Amygdala (tissue), 56 donors: ENCODE measurements around the gene ZNF740.
"Not testable (repeated sequence)": the region's sequence is repeated elsewhere in the genome, so short reads cannot be mapped to it uniquely, and the experiment has no call there.

ENCODE experiments used
- DNase-seq, 56 donors: peaks; one replicate each; lab custom pipeline; 2025; lab: John Stamatoyannopoulos, UW

ZNF740 gene

GRCh38 chr12:53172352-53172751 is 8.2 kb upstream of the ZNF740 start:
- no peak for DNase-seq

- no peak for DNase-seq
Observed at GRCh38 chr12:53173085-53173715, 7.3 kb upstream of the ZNF740 start.

- DNase-seq = no peak
Observed at GRCh38 chr12:53174881-53175491, 5.5 kb upstream of the ZNF740 start.

DNA sequence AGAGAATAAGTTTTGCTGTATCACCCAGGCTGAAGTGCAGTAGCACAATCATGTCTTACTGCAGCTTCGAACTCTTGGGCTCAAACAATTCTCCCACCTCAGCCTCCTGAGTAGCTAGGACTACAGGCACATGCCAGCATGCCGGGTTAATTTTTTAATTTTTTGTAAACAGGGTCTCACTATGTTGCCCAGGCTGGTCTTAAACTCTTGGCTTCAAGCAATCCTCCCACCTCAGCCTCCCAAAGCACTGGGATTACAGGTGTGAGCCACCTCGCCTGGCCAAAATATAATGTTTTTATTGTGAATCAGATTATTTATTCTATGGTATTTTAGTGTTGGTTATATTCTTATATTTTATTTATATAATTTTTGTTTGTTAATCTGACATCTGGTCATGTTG is 3.8 kb upstream of the ZNF740 start:
- no peak for DNase-seq

- DNase-seq = not testable (repeated sequence)
Observed at GRCh38 chr12:53177447-53177846, 3.1 kb upstream of the ZNF740 start.

GRCh38 chr12:53178803-53179202 is 1.7 kb upstream of the ZNF740 start:
- not testable (repeated sequence) for DNase-seq

DNA sequence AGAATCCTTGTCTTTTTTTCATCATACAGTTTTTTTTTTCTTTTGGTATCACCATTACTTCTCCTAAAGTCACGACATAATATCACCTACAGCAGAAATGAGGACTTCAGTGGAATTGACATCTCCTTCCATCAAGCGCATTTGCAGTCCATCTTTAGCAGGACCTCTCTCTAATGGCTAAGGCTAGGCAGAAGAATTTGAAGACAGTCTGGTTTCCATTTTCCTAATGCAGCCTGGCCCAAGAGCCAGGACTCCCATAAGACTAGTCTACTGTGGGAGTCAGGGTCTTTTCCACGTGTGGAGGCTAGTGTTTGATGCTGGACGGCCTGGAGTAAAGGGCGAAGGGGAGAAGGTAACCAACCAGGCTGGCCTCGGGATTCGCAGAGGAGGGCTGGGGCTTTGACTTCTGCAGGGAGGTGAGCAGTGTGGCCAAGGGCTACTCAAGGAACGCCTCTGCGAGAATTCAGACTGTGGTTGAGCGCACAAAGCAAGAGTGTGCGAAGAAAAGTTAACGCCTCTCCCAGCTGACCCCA is 769 bp upstream of the ZNF740 start:
- peak in 9 of 56 donors; percentile 30 to 67 (median 55) for DNase-seq

DNA sequence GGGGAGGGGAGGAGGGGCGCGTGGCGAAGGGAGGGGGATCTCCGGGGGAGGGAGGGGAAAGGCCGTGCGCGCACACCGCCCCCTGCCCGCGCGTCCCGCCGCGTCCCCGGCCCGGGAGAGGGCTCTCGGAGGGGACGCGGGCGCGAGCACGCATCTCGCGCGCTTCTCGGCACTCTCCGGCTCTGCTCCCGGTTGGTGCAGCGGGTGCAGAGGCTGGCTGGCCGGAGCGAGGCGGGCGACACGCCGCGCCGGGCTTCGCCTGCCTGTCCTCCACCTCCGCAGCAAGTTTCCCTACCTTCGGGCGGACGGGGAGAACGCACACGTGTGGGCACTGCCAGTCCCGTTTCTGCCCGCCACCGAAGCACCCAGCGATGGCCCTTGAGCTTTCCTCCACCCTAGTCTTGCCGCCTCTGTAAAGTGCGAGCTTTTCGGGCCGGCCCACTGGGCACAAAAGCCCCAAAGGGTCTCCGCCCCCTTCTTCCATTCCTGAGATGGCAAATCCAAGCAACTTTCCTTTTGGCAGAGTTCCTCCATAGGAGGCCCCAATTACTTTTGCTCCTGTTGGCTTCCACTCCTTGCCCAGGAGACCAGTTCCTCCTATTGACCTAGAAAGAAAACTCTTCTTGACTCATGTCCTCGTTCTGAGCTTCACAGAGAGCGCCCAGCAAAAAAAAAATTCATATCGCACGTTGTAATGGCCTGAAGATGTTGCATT is 566 bp downstream of the ZNF740 start:
- peak in 31 of 56 donors; percentile 61 to 93 (median 79) for DNase-seq

DNA sequence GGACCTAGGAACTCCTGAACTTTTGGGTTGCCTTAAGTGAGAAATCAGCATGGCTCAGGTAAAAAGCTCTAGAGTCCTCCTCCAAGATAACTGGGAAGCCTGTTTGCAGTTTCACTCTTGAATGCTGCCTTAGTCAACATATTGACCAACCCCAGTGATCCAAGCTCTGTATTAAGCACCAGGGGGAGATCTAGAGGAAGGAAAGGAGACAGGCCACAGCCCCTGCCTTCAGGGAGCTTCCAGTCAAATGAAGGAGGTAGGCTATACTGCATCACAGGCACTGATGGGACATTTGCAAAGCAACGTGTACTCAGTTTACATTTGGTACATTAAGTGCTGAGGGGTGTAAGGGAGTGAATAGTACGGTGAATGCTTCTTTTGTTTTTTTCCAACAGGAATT is 1.4 kb downstream of the ZNF740 start:
- no peak for DNase-seq

DNA sequence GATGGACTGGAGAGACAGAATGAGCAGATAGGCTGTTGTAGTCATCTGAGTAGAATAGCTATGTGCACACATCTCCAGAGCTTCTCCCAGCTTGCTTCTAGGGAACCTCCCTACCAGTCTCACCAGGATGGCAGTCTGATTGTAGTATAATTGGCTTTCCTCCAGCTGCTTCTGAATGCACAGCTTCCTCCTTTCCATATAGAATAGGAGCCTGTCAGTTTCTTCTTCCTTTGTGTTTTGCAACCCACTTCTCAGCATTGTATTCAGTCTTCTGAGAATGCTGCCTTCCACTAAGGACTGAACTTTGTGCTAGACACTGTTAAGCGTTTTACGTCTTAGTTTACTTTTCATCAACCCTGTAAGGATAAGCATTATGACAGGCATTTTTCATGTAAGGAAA is 2.4 kb downstream of the ZNF740 start:
- no peak for DNase-seq

- no peak for DNase-seq
Observed at GRCh38 chr12:53184828-53185227, 4.3 kb downstream of the ZNF740 start.

GRCh38 chr12:53185582-53186153 is 5.1 kb downstream of the ZNF740 start:
- no peak for DNase-seq

DNA sequence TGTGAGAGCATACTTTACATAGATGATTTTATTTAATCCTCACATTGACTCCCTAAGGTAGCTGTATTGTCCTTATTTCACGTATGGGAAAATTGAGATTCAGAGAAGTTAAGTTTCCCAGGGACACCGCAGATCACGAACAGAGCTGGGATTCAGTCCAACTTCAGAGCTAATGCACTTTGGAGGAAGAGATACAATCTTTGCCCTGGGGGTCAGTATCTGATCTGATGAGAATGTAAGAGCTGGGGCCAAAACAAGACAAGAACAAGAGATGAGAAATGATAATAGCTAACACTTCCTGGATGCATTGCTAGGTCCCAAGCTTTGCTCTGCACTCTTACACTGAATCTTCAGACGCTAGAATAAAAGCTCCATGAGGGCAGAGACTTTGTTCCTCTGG is 6.2 kb downstream of the ZNF740 start:
- no peak for DNase-seq

GRCh38 chr12:53187145-53187899 is 6.8 kb downstream of the ZNF740 start:
- DNase-seq = no peak

GRCh38 chr12:53190108-53190729 is 9.7 kb downstream of the ZNF740 start:
- DNase-seq = peak in 4 of 56 donors; percentile 13 to 27 (median 14)

DNA sequence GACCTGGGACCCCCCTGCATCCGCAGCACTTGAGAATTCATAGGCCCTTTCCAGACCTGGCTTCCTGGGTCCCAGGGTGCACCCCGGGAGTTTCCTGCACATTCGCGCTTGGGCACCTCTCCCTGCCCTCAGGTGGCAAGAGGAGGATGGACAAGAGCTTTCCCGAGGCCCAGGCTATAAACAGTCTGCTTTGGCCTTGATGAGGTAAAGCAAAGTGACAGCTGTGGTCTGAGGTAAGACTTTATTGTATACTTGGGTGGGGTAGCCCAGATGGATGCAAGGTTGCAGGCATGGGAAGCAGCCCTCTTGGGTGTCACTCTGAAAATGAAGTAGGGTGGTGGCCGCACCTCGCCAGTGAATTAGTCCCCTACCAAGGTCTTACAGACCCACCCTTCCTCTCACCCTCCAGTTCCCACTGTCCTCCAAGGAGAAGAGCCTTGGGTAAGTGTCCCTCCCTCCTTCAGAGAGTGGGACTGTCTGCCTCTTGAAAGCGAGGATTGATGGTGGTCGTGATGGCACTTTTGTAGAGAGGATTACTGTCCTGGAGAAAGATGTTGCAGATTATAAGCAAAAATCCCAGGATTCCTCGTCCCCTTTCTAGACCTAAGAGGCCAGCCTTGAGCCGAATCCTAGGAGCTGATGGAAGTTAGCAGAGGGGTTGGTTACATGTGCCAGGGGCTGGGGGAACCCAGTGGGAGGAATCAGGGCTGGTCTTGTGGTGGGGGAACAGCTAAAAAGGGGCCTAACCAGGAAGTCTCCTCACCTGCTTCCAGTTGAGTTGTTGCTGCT is 10.8 kb downstream of the ZNF740 start:
- DNase-seq = no peak

DNA sequence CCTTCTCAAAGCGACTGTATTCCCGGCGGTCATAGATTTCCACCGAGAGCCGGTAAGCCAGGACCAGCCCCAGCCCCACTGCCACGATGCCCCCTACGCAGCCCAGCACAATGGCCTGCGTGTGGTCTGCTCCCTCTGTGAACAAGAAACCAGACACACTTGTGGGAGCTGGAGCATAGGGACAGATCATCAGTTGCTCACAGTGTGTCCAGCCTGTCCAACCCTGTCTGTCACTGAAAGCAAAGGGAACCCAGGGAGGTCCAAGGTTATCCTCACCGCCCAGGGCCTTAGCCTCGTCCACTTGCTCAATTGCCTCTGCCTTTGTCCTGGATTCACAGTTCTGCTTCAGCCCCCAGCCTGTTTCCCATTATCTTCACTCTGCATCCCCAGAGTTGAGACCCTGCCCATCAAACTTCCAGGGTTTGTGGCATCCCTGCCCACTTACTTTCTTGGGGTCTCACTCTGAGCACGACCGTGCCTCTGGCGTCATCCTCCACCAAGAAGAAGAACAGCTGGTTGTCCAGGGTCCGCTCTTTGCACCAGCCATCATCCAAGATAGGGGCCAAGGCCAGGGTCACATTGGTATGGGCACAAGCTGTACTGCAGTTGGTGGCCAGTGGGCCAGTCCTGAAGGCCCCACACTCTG is 11.5 kb downstream of the ZNF740 start:
- no peak for DNase-seq

DNA sequence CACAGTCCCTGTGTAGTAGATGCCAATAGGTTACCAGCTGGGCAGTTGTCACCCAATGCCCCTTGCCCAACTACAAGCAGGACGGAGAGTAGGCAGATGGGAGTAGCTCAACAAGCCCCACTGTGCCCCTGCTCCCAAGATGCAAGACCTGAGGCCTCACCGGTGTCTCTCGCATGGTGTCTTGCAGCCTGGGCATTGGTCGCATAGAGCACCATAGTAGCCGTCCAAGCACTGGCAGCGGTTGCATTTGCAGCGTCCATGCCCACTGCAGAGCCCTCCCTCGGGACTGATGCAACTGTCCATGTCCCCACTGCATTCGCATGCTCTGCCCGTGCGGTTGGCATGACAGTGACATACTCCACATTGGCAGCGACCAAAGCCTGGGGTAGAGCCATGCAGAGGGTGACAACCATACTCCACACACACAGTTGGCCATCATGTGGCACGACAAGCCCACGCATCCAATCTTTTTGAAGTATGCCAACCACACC is 12.1 kb downstream of the ZNF740 start:
- no peak for DNase-seq

DNA sequence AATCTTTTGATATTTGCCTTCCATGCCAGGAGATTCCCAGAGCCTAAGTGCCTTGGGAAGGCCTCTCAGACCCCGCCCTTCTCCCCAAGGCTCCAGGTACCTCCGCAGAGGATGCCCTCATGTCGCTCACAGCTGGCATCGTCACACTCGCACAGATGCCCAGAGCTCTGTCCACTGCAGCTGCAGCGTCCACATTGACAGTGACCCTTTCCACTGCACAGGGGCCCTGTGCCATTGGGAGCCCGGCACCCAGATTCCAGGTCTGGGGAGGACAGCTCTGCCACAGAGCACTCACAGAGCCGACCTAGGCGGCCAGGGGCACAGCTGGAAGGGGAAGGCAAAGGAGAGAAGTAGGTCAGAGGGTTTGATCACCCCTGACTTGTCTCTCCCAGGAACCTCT is 12.5 kb downstream of the ZNF740 start:
- DNase-seq = no peak
